Fibroblast of lung (primary cell): Measurements from ENCODE around the gene CHD2. TPM values are rescaled to one million over a fixed set of nuclear protein-coding genes. Genes with fewer than 3 reads are reported as not detected.
"Not testable (repeated sequence)": the region's sequence is repeated elsewhere in the genome, so short reads cannot be mapped to it uniquely, and the experiment has no call there.

Experiments used
- DNase-seq, 2 donors: peaks; one replicate each; pipeline versions ENCODE4 v3.0.0 to v3.0.0-alpha.2; 2010; ENCODE audit warnings: low read depth in 2 of 2
- H2AFZ ChIP-seq: 2 replicates; pipeline ENCODE4 v1.5.1; 2012; ENCODE audit warnings: low read length, control low read depth, inconsistent platforms
- H3K27ac ChIP-seq: 2 replicates; pipeline ENCODE4 v1.5.1; 2011; ENCODE audit warnings: low read length, control low read depth; ENCODE audit not compliant: insufficient read depth
- H3K27me3 ChIP-seq: 2 replicates; pipeline ENCODE4 v1.5.1; 2011; ENCODE audit warnings: mild to moderate bottlenecking, low read length; ENCODE audit not compliant: control insufficient read depth, insufficient read depth
- H3K36me3 ChIP-seq: 2 replicates; pipeline ENCODE4 v1.5.1; 2011; ENCODE audit warnings: low read length; ENCODE audit not compliant: control insufficient read depth, insufficient read depth
- H3K4me1 ChIP-seq: 2 replicates; pipeline ENCODE4 v1.5.1; 2011; ENCODE audit warnings: low read length; ENCODE audit not compliant: control insufficient read depth, insufficient read depth; ENCODE audit errors: extremely low read depth
- H3K4me2 ChIP-seq: 2 replicates; pipeline ENCODE4 v1.5.1; 2011; ENCODE audit warnings: low read length, control low read depth; ENCODE audit not compliant: insufficient read depth; ENCODE audit errors: extremely low read depth
- H3K4me3 ChIP-seq, 4 experiments: fragments of 200-600 bp in 1 of 4; sonication (generic) in 1 of 4; replicated peaks in 1 of 4; 2 replicates each; pipeline ENCODE4 v1.5.1; 2011 to 2016; ENCODE audit warnings: low read length in 4 of 4, low read depth in 3 of 4, mild to moderate bottlenecking in 3 of 4, control low read depth in 2 of 4, inconsistent platforms in 1 of 4, mixed read lengths in 1 of 4; ENCODE audit not compliant: insufficient read depth in 1 of 4; ENCODE audit errors: control extremely low read depth in 1 of 4
- H3K79me2 ChIP-seq: 2 replicates; pipeline ENCODE4 v1.5.1; 2012; ENCODE audit warnings: mild to moderate bottlenecking, low read length, inconsistent platforms; ENCODE audit not compliant: control insufficient read depth, insufficient read depth
- H3K9ac ChIP-seq: 2 replicates; pipeline ENCODE4 v1.5.1; 2011; ENCODE audit warnings: mild to moderate bottlenecking, low read length, control low read depth; ENCODE audit not compliant: insufficient read depth
- H3K9me3 ChIP-seq: 2 replicates; pipeline ENCODE4 v1.5.1; 2012; ENCODE audit warnings: low read depth, low read length; ENCODE audit not compliant: control insufficient read depth, insufficient read depth
- H4K20me1 ChIP-seq: 2 replicates; pipeline ENCODE4 v1.5.1; 2011; ENCODE audit warnings: low read length; ENCODE audit not compliant: control insufficient read depth, insufficient read depth; ENCODE audit errors: extremely low read depth
- CTCF ChIP-seq, 2 donors: IDR thresholded peaks in 1 of 2; conservative IDR thresholded peaks in 1 of 2; 1 replicate in 1 of 2; 2 replicates in 1 of 2; pipeline ENCODE4 v1.5.1; 2011 to 2012; ENCODE audit warnings: low read length in 2 of 2, control low read depth in 1 of 2, inconsistent platforms in 1 of 2, low read depth in 1 of 2, mild to moderate bottlenecking in 1 of 2
- EZH2 ChIP-seq: IDR thresholded peaks from 2 replicates; pipeline ENCODE4 v1.5.1; 2012; ENCODE audit warnings: low read length, control low read depth, mild to moderate bottlenecking; ENCODE audit errors: missing control alignments
- polyA plus RNA-seq, 2 donors: library from polyadenylated mRNA; depleted of rRNA in 1 of 2; stranded (reverse) in 1 of 2; unstranded in 1 of 2; fragments of >200 nt; gene quantifications; 2 replicates each; pipeline ENCODE4 v1.2.1, GENCODE V29; 2011 to 2012; ENCODE audit warnings: missing spikeins in 1 of 2
- total RNA-seq: library from RNA; depleted of rRNA; stranded (reverse); fragments of >200 nt; gene quantifications from 2 replicates; pipeline ENCODE4 v1.2.1, GENCODE V29; 2014

Gene CHD2
- total and polyA plus RNA-seq, 2 donors (not counting 1 experiment from before 2014, with no cell fraction given): 36.5 to 92.5 TPM

- not testable (repeated sequence) for H3K79me2 ChIP-seq, H3K27me3 ChIP-seq, H3K4me2 ChIP-seq, H3K4me3 ChIP-seq, H3K27ac ChIP-seq, H3K9ac ChIP-seq, H4K20me1 ChIP-seq, DNase-seq, H2AFZ ChIP-seq, H3K9me3 ChIP-seq, H3K36me3 ChIP-seq
- H3K4me1 ChIP-seq: peaks cover 12% of the 10 kb centered on the region
Measured at GRCh38 chr15:93032515-93033206, 132.5 kb downstream of the CHD2 start.

- Histone ChIP-seq H2AFZ (no peak overlapping the region), H3K27ac (no peak overlapping the region)
Measured at GRCh38 chr15:93033434-93034045, 133.4 kb downstream of the CHD2 start.

GRCh38 chr15:93034512-93034911 is 134.4 kb downstream of the CHD2 start:
- Histone ChIP-seq H3K79me2 (no peaks in the 10 kb centered on the region), H2AFZ (no peak overlapping the region), H3K36me3 (no peaks in the 10 kb centered on the region), H4K20me1 (no peaks in the 10 kb centered on the region), H3K4me3 (no peak overlapping the region), H3K27ac (no peak overlapping the region), H3K4me2 (no peak overlapping the region), H3K9ac (no peak overlapping the region), H3K27me3 (no peaks in the 10 kb centered on the region), H3K4me1 (peaks cover 3% of the 10 kb centered on the region), H3K9me3 (no peaks in the 10 kb centered on the region)
- no peak for TF ChIP-seq EZH2
- TF ChIP-seq CTCF (conservative IDR thresholded peaks at IDR 0.05 in 1 of 2, IDR thresholded peaks at IDR 0.05 in 1 of 2; ENCODE audit: low read depth in 1 of 2, low read length in 2 of 2): no peak
- no peak for DNase-seq

More at GRCh38 chr15:93033434-93034045, 133.4 kb downstream of the CHD2 start:
- H3K79me2 ChIP-seq: no peaks in the 10 kb centered on the region
- no peak for TF ChIP-seq EZH2
- TF ChIP-seq CTCF (conservative IDR thresholded peaks at IDR 0.05 in 1 of 2, IDR thresholded peaks at IDR 0.05 in 1 of 2; ENCODE audit: low read depth in 1 of 2, low read length in 2 of 2): no peak
- H3K9ac ChIP-seq: no peak overlapping the region
- no peak overlapping the region for H3K4me2 ChIP-seq
- no peaks in the 10 kb centered on the region for H3K9me3 ChIP-seq
- H3K4me1 ChIP-seq: peaks cover 12% of the 10 kb centered on the region
- H3K4me3 ChIP-seq: no peak overlapping the region
- no peak for DNase-seq
- no peaks in the 10 kb centered on the region for H4K20me1 ChIP-seq
- H3K27me3 ChIP-seq: no peaks in the 10 kb centered on the region
- H3K36me3 ChIP-seq: no peaks in the 10 kb centered on the region
